Measurements from ENCODE around the gene SDHD. TPM values are rescaled to one million over a fixed set of nuclear protein-coding genes. Genes with fewer than 3 reads are reported as not detected.

SDHD gene
- total RNA-seq, 1 experiment from 2014 or later = 79.6 TPM

GRCh38 chr11:112143597-112143996 is 56.9 kb downstream of the SDHD start:
- Histone ChIP-seq H3K4me1 (ENCODE audit: insufficient read depth, low read length) (no peaks in the 10 kb centered on the region), H3K4ac (ENCODE audit: low read depth, low read length) (no peak overlapping the region)
- no peaks in the 10 kb centered on the region for H3K4me1 Mint-ChIP-seq

More at GRCh38 chr11:112143597-112143996, 56.9 kb downstream of the SDHD start:
- peaks cover 1% of the 10 kb centered on the region; the same call in 1 of the 2 replicates for H3K27me3 Mint-ChIP-seq (ENCODE audit: low read depth)
- no peaks in the 10 kb centered on the region for H3K79me2 ChIP-seq (ENCODE audit: insufficient read depth, low read length)
- H3K27me3 ChIP-seq (ENCODE audit: insufficient read depth, low read length) = no peaks in the 10 kb centered on the region
- no peak overlapping the region for H2AK5ac ChIP-seq (ENCODE audit: insufficient read length, low read length)
- H2BK5ac ChIP-seq (ENCODE audit: insufficient read length, low read length) = no peak overlapping the region
- no peak overlapping the region for H2BK20ac ChIP-seq (ENCODE audit: low read depth, low read length, poor library complexity, severe bottlenecking)
- no peak overlapping the region for H3K27ac ChIP-seq (ENCODE audit: insufficient read length, low read depth, low read length)
- WGBS (ENCODE audit: extremely low coverage, insufficient read length, low lambda C conversion rate) = no CpG with 5 or more reads among the region's 3 CpGs
- no peak overlapping the region for H4K91ac ChIP-seq (ENCODE audit: insufficient read length, low read depth, low read length)
- no peak overlapping the region for H3T11ph ChIP-seq (ENCODE audit: low read length)
- H2AFZ ChIP-seq (ENCODE audit: low read length) = no peak overlapping the region
- H2BK12ac ChIP-seq (ENCODE audit: insufficient read length, low read depth, low read length) = no peak overlapping the region
- H2BK15ac ChIP-seq (ENCODE audit: low read depth, low read length) = no peak overlapping the region
- no peaks in the 10 kb centered on the region for H3K36me3 Mint-ChIP-seq (ENCODE audit: insufficient read depth in 1 of 3, low read depth in 3 of 3)
- TF ChIP-seq, protein P1, sequence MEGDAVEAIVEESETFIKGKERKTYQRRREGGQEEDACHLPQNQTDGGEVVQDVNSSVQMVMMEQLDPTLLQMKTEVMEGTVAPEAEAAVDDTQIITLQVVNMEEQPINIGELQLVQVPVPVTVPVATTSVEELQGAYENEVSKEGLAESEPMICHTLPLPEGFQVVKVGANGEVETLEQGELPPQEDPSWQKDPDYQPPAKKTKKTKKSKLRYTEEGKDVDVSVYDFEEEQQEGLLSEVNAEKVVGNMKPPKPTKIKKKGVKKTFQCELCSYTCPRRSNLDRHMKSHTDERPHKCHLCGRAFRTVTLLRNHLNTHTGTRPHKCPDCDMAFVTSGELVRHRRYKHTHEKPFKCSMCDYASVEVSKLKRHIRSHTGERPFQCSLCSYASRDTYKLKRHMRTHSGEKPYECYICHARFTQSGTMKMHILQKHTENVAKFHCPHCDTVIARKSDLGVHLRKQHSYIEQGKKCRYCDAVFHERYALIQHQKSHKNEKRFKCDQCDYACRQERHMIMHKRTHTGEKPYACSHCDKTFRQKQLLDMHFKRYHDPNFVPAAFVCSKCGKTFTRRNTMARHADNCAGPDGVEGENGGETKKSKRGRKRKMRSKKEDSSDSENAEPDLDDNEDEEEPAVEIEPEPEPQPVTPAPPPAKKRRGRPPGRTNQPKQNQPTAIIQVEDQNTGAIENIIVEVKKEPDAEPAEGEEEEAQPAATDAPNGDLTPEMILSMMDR (conservative IDR thresholded peaks at IDR 0.05) = no peak
- no peaks in the 10 kb centered on the region for H3K9me3 Mint-ChIP-seq
- H4K8ac ChIP-seq (replicated peaks; ENCODE audit: insufficient read length, low read depth, low read length) = no peak overlapping the region
- H3K9ac ChIP-seq (ENCODE audit: extremely low read depth, insufficient read length, low read length) = no peak overlapping the region
- H3K23ac ChIP-seq (ENCODE audit: insufficient read length, low read depth, low read length) = no peak overlapping the region
- H2BK120ac ChIP-seq (ENCODE audit: low read depth, low read length, poor library complexity, severe bottlenecking) = no peak overlapping the region
- no peak overlapping the region for H3K4me3 Mint-ChIP-seq
- DNase-seq = no peak
- no peaks in the 10 kb centered on the region for H4K20me1 ChIP-seq (ENCODE audit: control insufficient read depth, insufficient read depth, insufficient read length)
- no peak overlapping the region for H3K56ac ChIP-seq (ENCODE audit: insufficient read length, low read depth, low read length)
- H3K27ac Mint-ChIP-seq = no peak overlapping the region
- H3K79me1 ChIP-seq (ENCODE audit: insufficient read depth, low read depth, low read length, poor library complexity, severe bottlenecking) = no peaks in the 10 kb centered on the region
- no peaks in the 10 kb centered on the region for H3K23me2 ChIP-seq (ENCODE audit: insufficient read length, low read depth, low read length, poor library complexity, severe bottlenecking)
- H3K9me3 ChIP-seq (ENCODE audit: control insufficient read depth, low read depth, low read length) = no peaks in the 10 kb centered on the region
- H3K18ac ChIP-seq (ENCODE audit: insufficient read length, low read depth, low read length) = no peak overlapping the region
- H3K4me2 ChIP-seq (ENCODE audit: insufficient read depth, insufficient read length, low read length) = no peak overlapping the region
- H4K5ac ChIP-seq (ENCODE audit: insufficient read length, low read depth, low read length) = no peak overlapping the region
- no peak overlapping the region for H3K14ac ChIP-seq (ENCODE audit: insufficient read depth, low read length)

Other genes with a start within 250 kb of the SDHD start
- 25.5 and 26.0 TPM in 2 replicates for gene ALG9, start 215.3 kb upstream of the SDHD start, total RNA-seq (2021)
- gene FDXACB1, start 207.7 kb upstream of the SDHD start, total RNA-seq (2021) = 2.8 and 3.2 TPM in 2 replicates
- gene CFAP68, start 207.3 kb upstream of the SDHD start, total RNA-seq (2021) = 21.6 and 23.4 TPM in 2 replicates
- gene CRYAB, start 175.1 kb upstream of the SDHD start, total RNA-seq (2021) = 1.1 TPM in 1 of 2 replicates, not detected in the other
- 0.22 TPM in 1 of 2 replicates, not detected in the other for gene HSPB2, start 174.1 kb upstream of the SDHD start, total RNA-seq (2021)
- gene C11orf52, start 168.0 kb upstream of the SDHD start, total RNA-seq (2021) = 4.0 and 4.4 TPM in 2 replicates
- 10.1 and 10.8 TPM in 2 replicates for gene DIXDC1, start 149.5 kb upstream of the SDHD start, total RNA-seq (2021)
- gene DLAT, start 61.5 kb upstream of the SDHD start, total RNA-seq (2021) = 57.3 and 58.4 TPM in 2 replicates
- gene PIH1D2, start 12.9 kb upstream of the SDHD start, total RNA-seq (2021) = 1.1 and 1.4 TPM in 2 replicates
- gene NKAPD1, start 12.6 kb upstream of the SDHD start, total RNA-seq (2021) = 22.7 and 25.9 TPM in 2 replicates
- 84.4 and 86.3 TPM in 2 replicates for gene TIMM8B, start 117 bp upstream of the SDHD start, total RNA-seq (2021)
- 0.31 TPM in 1 of 2 replicates, not detected in the other for gene IL18, start 77.2 kb downstream of the SDHD start, total RNA-seq (2021)
- 0.22 and 0.31 TPM in 2 replicates for gene TEX12, start 80.5 kb downstream of the SDHD start, total RNA-seq (2021)
- gene BCO2, start 88.6 kb downstream of the SDHD start, total RNA-seq (2021) = 0.31 and 0.44 TPM in 2 replicates
- 45.9 and 48.6 TPM in 2 replicates for gene PTS, start 139.6 kb downstream of the SDHD start, total RNA-seq (2021)
- gene PLET1, start 174.0 kb downstream of the SDHD start, total RNA-seq (2021) = not detected in 2 replicates